Thoracic aorta (tissue), 2 donors: ENCODE data around the gene UPB1. TPM values are rescaled to one million over a fixed set of nuclear protein-coding genes. Genes with fewer than 3 reads are reported as not detected.
A peak's percentile ranks its signal among the peaks of the same experiment; 100 is the strongest.

ENCODE experiments used
- ATAC-seq: fragments of 150-250 bp; one replicate; pipeline ENCODE4 v1.8.0; 2017; ENCODE audit warnings: low read depth; ENCODE audit not compliant: insufficient number of reproducible peaks, low FRiP score
- DNase-seq: peaks from one replicate; pipeline ENCODE4 v3.0.0-alpha.2; 2020; ENCODE audit warnings: low spot score
- H3K27ac ChIP-seq, 2 donors: fragments of 200-600 bp; sonication (generic); 1 replicate in 1 of 2; 2 replicates in 1 of 2; pipeline ENCODE4 v1.5.1; 2016; ENCODE audit warnings: mild to moderate bottlenecking in 2 of 2, moderate library complexity in 2 of 2
- H3K27me3 ChIP-seq: fragments of 200-600 bp; sonication (generic); replicated peaks from 2 replicates; pipeline ENCODE4 v1.6.0; 2016; ENCODE audit warnings: mild to moderate bottlenecking; ENCODE audit not compliant: insufficient read depth
- H3K36me3 ChIP-seq: fragments of 200-600 bp; sonication (generic); one replicate; pipeline ENCODE4 v1.5.1; 2016
- H3K4me1 ChIP-seq, 2 donors: fragments of 200-600 bp; sonication (generic); 1 replicate in 1 of 2; 2 replicates in 1 of 2; pipeline versions ENCODE4 v1.5.1 to v1.6.0; 2016; ENCODE audit warnings: low read depth in 2 of 2, mild to moderate bottlenecking in 1 of 2; ENCODE audit not compliant: control insufficient read depth in 1 of 2
- H3K4me3 ChIP-seq: fragments of 200-600 bp; sonication (generic); 2 replicates; pipeline ENCODE4 v1.5.1; 2016; ENCODE audit warnings: mild to moderate bottlenecking
- H3K9me3 ChIP-seq: fragments of 200-600 bp; sonication (generic); 2 replicates; pipeline ENCODE4 v1.5.1; 2016
- total RNA-seq, 2 donors: library from RNA; depleted of rRNA; stranded (reverse); fragments of >200 nt; gene quantifications; one replicate each; pipeline versions ENCODE4 v1.1.0 to v1.2.3, GENCODE V29; 2016
- TF ChIP-seq, protein P1 (sequence below): fragments of 200-600 bp; sonication (generic); IDR thresholded peaks from one replicate; pipeline ENCODE4 v1.5.1; 2019; ENCODE audit warnings: antibody characterized with exemption

UPB1 gene
- total RNA-seq, result 1 to 10 TPM; 1.5 to 2.7 TPM

DNA sequence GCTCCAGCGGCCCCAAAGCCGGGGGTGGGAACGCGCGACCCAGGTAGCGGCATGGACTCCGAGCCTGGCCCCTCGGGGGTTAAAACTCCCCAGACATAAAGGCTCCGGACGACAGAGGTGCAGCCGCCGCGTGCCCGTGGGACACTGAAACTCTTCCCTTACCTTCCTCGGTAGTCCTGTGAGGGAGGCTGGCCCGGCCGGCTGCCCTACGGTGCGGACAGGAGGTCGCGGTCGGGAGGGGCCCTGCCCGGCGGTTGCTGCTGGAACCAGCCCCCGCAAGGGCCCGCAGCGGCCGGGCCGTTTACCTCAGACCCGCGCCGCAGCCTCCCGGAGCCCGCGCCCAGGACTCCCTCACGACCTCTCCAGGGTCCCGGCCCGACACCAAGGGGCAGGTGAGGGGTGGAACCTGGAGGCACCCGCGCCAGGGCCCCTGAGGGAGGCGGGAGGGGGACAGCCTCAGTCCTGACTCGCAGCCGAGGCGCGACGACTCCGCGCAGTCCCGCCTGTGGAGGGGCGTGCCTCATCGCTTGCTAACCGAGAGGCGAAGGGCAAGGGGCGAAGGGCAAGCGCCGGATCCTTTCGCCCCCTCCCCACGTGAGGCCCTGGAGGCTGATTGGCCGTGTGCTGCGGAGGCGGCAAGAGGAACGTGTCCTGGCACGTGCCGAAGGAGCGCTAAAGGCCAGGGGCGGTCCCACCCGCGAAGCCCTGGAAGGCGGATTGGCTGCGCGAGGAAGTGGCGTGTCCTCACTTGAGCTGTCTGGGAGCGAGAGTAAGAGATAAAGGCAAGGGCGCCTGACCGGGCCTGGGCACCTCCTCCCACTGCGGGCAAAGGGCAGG, at the start of gene UPB1:
Gene UPB1, plus strand, starts transcription at position 805 of the 837 bp plus-strand sequence. CDS start 72 bp downstream, outside the sequence.
- Histone ChIP-seq H3K4me1 (peaks cover 0 to 10% of the 10 kb centered on the region in 2 donors), H3K4me3 (peak within 1 kb of the TSS; percentile 53), H3K36me3 (no peaks in the 10 kb centered on the region), H3K9me3 (no peaks in the 10 kb centered on the region), H3K27ac (no peak within 1 kb of the TSS), H3K27me3 (peaks cover 5% of the 10 kb centered on the region)
- ATAC-seq (no peak), DNase-seq (no peak)
- TF ChIP-seq, protein P1, sequence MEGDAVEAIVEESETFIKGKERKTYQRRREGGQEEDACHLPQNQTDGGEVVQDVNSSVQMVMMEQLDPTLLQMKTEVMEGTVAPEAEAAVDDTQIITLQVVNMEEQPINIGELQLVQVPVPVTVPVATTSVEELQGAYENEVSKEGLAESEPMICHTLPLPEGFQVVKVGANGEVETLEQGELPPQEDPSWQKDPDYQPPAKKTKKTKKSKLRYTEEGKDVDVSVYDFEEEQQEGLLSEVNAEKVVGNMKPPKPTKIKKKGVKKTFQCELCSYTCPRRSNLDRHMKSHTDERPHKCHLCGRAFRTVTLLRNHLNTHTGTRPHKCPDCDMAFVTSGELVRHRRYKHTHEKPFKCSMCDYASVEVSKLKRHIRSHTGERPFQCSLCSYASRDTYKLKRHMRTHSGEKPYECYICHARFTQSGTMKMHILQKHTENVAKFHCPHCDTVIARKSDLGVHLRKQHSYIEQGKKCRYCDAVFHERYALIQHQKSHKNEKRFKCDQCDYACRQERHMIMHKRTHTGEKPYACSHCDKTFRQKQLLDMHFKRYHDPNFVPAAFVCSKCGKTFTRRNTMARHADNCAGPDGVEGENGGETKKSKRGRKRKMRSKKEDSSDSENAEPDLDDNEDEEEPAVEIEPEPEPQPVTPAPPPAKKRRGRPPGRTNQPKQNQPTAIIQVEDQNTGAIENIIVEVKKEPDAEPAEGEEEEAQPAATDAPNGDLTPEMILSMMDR, result no peak

DNA sequence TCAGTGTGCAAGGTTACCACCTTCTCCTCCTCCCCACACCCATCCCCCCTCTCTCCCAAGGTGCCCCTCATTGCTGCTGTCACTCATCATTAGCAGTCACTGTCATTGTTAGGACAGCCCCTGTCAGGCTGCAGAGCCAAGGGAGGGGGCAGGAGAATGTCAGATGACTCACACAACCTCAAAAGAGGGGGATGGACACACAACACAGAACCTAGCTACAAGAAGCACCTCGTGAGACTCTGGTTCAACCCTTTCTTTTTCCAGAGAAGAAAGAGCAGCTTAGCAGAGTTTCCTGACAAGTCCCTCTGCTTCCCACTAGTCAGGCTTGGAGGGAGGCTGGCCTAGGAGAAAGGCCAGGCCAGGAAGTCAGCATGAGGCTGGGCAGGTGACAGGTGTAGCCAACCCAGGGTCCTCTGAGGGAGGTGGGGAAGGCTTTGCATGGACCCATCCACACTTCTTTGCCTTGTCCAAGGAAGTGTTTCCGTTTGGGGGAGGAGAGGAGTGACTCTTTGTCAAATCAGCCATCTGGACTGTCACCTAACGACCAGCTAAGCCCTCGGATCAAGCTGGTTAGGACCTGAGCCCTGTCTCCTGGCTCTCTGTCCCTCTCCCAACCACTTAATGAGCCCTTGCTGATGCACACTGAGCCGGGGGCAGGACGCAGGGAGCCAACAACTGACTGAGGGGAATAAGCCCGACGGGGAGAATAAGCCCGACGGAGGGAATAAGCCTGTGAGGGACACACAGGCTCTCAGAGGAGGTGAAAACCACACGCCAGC, 49.5 kb upstream of the UPB1 start:
- Histone ChIP-seq H3K9me3 (no peaks in the 10 kb centered on the region), H3K4me3 (no peak overlapping the region), H3K27me3 (no peaks in the 10 kb centered on the region), H3K27ac (no peak overlapping the region), H3K36me3 (no peaks in the 10 kb centered on the region), H3K4me1 (peaks cover 11 to 20% of the 10 kb centered on the region in 2 donors)
- TF ChIP-seq, protein P1, result no peak
- ATAC-seq (no peak), DNase-seq (no peak)

DNA sequence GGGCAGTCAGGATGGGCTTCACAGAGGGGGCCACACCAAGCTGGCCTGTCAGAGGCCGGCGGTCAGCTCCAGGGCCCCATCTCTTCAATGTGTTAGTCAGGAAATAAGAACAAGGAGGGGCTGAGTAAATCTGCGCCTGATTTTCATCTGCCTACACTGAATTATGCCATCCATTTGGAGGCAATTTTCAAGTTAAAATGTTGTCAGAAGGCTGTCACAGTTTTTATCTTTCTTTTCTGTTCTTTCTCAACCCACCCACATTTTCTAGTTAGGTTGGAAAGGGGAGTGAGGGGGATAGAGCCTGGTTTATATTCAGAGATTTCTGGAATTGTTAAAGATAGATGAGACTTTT, 48.9 kb upstream of the UPB1 start:
- no peak for ATAC-seq
- H3K9me3 ChIP-seq, result no peaks in the 10 kb centered on the region
- H3K4me3 ChIP-seq, result no peak overlapping the region
- TF ChIP-seq, protein P1, result no peak
- DNase-seq, result no peak
- no peak overlapping the region for H3K27ac ChIP-seq
- peaks cover 11 to 15% of the 10 kb centered on the region in 2 donors for H3K4me1 ChIP-seq
- H3K36me3 ChIP-seq, result no peaks in the 10 kb centered on the region
- H3K27me3 ChIP-seq, result no peaks in the 10 kb centered on the region

DNA sequence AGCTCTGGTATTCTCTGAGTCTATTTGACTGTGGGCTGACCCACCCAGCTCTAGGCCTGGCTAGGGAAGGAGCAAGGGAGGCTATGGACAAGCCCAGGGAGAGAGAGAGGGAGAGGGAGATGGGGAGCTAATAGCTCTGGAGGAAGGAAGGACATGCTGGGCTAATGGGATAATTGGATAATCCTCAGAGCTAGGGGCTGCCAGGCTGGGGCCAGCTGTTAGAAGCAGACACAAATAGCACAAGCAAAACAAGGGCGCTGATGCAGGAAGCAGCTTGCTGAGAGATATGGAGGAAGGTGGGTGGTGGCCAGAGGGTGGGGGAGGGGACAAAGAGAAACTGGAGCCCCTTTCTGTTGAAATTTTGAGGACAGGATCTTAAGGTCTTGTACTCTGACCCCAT, 44.5 kb upstream of the UPB1 start:
- H3K9me3 ChIP-seq, result no peaks in the 10 kb centered on the region
- H3K27me3 ChIP-seq, result no peaks in the 10 kb centered on the region
- no peak overlapping the region for H3K4me3 ChIP-seq
- ATAC-seq (no peak), DNase-seq (no peak)
- TF ChIP-seq, protein P1, result no peak
- no peak overlapping the region for H3K27ac ChIP-seq
- no peaks in the 10 kb centered on the region for H3K36me3 ChIP-seq
- no peaks in the 10 kb centered on the region for H3K4me1 ChIP-seq

DNA sequence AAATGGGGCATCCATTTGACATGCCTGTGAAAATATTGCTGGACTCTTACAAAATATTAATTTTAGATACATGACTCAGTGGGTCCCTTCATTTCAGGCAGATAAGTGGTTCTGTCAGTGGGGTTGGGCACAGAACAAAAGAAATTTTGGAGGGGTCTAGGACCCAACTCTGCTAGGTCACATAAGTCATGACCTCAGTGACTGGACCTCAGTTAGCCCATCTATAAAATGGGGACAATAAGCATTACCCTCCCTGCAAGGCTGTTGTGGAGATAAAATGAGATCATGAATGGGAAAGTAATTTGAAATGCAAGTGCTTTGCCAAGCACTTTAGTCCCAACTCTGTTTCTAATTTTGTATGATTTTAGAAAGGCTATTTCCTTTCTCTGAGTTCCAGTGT, 44.0 kb upstream of the UPB1 start:
- Histone ChIP-seq H3K27me3 (no peaks in the 10 kb centered on the region), H3K27ac (no peak overlapping the region), H3K36me3 (no peaks in the 10 kb centered on the region), H3K4me1 (no peaks in the 10 kb centered on the region), H3K9me3 (no peaks in the 10 kb centered on the region), H3K4me3 (no peak overlapping the region)
- no peak for ATAC-seq
- TF ChIP-seq, protein P1, result no peak
- DNase-seq, result no peak
